ENCODE results near the gene ERG. TPM values are rescaled to one million over a fixed set of nuclear protein-coding genes. Genes with fewer than 3 reads are reported as not detected.

ERG gene
- total RNA-seq, 2 experiments from 2014 or later = not detected

DNA sequence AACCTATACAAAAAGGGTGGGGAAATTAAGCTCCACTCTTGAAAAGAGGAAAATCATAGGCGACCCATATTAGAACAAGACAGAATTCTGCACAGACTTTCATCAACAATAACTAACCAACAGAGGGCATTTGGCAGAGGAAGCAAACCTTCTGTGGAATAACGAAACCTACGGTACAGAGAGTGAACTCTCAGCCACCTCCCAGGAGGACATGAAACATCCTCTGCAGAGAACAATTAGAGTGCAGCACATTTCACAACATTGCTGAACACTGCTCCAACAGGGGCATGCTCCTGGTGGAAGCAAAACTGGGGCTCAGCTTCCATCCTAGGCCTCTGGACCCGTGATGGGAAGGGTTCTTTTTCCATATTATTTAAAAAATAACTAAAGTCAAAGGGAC lies 130.6 kb downstream of the ERG start:
- no TSS peak for BruUV-seq (replicated peaks)
- H3K4me1 ChIP-seq (ENCODE audit: insufficient read depth, low read length, poor library complexity, severe bottlenecking) = no peaks in the 10 kb centered on the region
- no peak overlapping the region for H3K4me3 ChIP-seq (ENCODE audit: low read depth, low read length, poor library complexity, severe bottlenecking)
- no peaks in the 10 kb centered on the region for H3K9me3 ChIP-seq (ENCODE audit: low read length)
- no peak overlapping the region for H2AFZ ChIP-seq (ENCODE audit: low read length)
- DNase-seq (ENCODE audit: low spot score) = no peak
- POLR2A ChIA-PET = no interaction called here
- H4K20me1 ChIP-seq (ENCODE audit: insufficient read depth, low read length) = no peaks in the 10 kb centered on the region
- no peak overlapping the region for H3K4me2 ChIP-seq (ENCODE audit: low read length)
- no peaks in the 10 kb centered on the region for H3K79me2 ChIP-seq (ENCODE audit: insufficient read depth, low read depth, low read length)
- no peak overlapping the region for H3K27ac ChIP-seq (ENCODE audit: low read depth, low read length, poor library complexity, severe bottlenecking)
- no peaks in the 10 kb centered on the region for H3K36me3 ChIP-seq (ENCODE audit: insufficient read depth, low read length)
- H3K9me2 ChIP-seq (ENCODE audit: insufficient read depth, low read length) = no peaks in the 10 kb centered on the region
- intact Hi-C loops (cut with micrococcal nuclease; ENCODE audit: unreplicated experiment) = no loop called here
- TF ChIP-seq, protein P1, sequence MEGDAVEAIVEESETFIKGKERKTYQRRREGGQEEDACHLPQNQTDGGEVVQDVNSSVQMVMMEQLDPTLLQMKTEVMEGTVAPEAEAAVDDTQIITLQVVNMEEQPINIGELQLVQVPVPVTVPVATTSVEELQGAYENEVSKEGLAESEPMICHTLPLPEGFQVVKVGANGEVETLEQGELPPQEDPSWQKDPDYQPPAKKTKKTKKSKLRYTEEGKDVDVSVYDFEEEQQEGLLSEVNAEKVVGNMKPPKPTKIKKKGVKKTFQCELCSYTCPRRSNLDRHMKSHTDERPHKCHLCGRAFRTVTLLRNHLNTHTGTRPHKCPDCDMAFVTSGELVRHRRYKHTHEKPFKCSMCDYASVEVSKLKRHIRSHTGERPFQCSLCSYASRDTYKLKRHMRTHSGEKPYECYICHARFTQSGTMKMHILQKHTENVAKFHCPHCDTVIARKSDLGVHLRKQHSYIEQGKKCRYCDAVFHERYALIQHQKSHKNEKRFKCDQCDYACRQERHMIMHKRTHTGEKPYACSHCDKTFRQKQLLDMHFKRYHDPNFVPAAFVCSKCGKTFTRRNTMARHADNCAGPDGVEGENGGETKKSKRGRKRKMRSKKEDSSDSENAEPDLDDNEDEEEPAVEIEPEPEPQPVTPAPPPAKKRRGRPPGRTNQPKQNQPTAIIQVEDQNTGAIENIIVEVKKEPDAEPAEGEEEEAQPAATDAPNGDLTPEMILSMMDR (conservative IDR thresholded peaks at IDR 0.05; ENCODE audit: low read length) = no peak
- TF ChIP-seq EZH2phosphoT487 (IDR thresholded peaks at IDR 0.05; ENCODE audit: borderline replicate concordance, low read depth, low read length) = no peak
- CTCF ChIA-PET (ENCODE audit: unreplicated experiment) = no interaction called here

DNA sequence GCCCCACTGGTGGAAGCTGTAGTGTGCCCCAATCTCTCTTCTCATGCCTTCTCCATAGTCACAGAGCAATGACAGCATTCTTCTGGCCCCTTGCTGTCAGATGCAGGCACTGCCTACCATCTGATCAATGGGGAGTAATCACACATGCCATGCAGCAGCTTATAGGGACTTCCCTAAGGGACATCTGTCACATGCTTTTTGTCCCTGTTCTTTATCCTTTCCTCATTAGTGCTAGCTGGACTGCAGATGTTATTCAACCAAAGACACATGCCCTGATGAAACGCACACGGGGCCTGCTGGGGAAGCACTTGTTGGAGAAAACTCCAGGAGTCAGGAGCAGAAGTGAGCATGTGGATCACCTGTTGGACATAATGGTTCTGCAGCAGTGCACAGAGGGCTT lies 132.8 kb downstream of the ERG start:
- H2AFZ ChIP-seq (ENCODE audit: low read length) = no peak overlapping the region
- BruUV-seq (replicated peaks) = no TSS peak
- intact Hi-C loops (cut with micrococcal nuclease; ENCODE audit: unreplicated experiment) = no loop called here
- no peak overlapping the region for H3K4me3 ChIP-seq (ENCODE audit: low read depth, low read length, poor library complexity, severe bottlenecking)
- ChIA-PET POLR2A (no interaction called here), CTCF (ENCODE audit: unreplicated experiment) (no interaction called here)
- no peaks in the 10 kb centered on the region for H3K4me1 ChIP-seq (ENCODE audit: insufficient read depth, low read length, poor library complexity, severe bottlenecking)
- H3K4me2 ChIP-seq (ENCODE audit: low read length) = no peak overlapping the region
- TF ChIP-seq, protein P1 (conservative IDR thresholded peaks at IDR 0.05; ENCODE audit: low read length) = no peak
- TF ChIP-seq EZH2phosphoT487 (IDR thresholded peaks at IDR 0.05; ENCODE audit: borderline replicate concordance, low read depth, low read length) = no peak
- H3K36me3 ChIP-seq (ENCODE audit: insufficient read depth, low read length) = no peaks in the 10 kb centered on the region
- H3K27ac ChIP-seq (ENCODE audit: low read depth, low read length, poor library complexity, severe bottlenecking) = no peak overlapping the region
- DNase-seq (ENCODE audit: low spot score) = no peak
- no peaks in the 10 kb centered on the region for H3K79me2 ChIP-seq (ENCODE audit: insufficient read depth, low read depth, low read length)
- no peaks in the 10 kb centered on the region for H4K20me1 ChIP-seq (ENCODE audit: insufficient read depth, low read length)
- no peaks in the 10 kb centered on the region for H3K9me2 ChIP-seq (ENCODE audit: insufficient read depth, low read length)
- H3K9me3 ChIP-seq (ENCODE audit: low read length) = no peaks in the 10 kb centered on the region

GRCh38 chr21:38363693-38364092 lies 134.6 kb downstream of the ERG start:
- Histone ChIP-seq H3K4me3 (ENCODE audit: low read depth, low read length, poor library complexity, severe bottlenecking) (no peak overlapping the region), H3K79me2 (ENCODE audit: insufficient read depth, low read depth, low read length) (no peaks in the 10 kb centered on the region), H2AFZ (ENCODE audit: low read length) (no peak overlapping the region), H4K20me1 (ENCODE audit: insufficient read depth, low read length) (no peaks in the 10 kb centered on the region), H3K4me2 (ENCODE audit: low read length) (no peak overlapping the region), H3K9me3 (ENCODE audit: low read length) (no peaks in the 10 kb centered on the region), H3K27ac (ENCODE audit: low read depth, low read length, poor library complexity, severe bottlenecking) (no peak overlapping the region), H3K9me2 (ENCODE audit: insufficient read depth, low read length) (no peaks in the 10 kb centered on the region), H3K36me3 (ENCODE audit: insufficient read depth, low read length) (no peaks in the 10 kb centered on the region), H3K4me1 (ENCODE audit: insufficient read depth, low read length, poor library complexity, severe bottlenecking) (no peaks in the 10 kb centered on the region)
- BruUV-seq (replicated peaks) = no TSS peak
- no peak for TF ChIP-seq EZH2phosphoT487 (IDR thresholded peaks at IDR 0.05; ENCODE audit: borderline replicate concordance, low read depth, low read length)
- TF ChIP-seq, protein P1 (conservative IDR thresholded peaks at IDR 0.05; ENCODE audit: low read length) = no peak
- ChIA-PET POLR2A (no interaction called here), CTCF (ENCODE audit: unreplicated experiment) (no interaction called here)
- no peak for DNase-seq (ENCODE audit: low spot score)
- intact Hi-C loops (cut with micrococcal nuclease; ENCODE audit: unreplicated experiment) = no loop called here

Measured in OCI-LY7 (cell line).